ENCODE data around the gene RGS8.

DNA sequence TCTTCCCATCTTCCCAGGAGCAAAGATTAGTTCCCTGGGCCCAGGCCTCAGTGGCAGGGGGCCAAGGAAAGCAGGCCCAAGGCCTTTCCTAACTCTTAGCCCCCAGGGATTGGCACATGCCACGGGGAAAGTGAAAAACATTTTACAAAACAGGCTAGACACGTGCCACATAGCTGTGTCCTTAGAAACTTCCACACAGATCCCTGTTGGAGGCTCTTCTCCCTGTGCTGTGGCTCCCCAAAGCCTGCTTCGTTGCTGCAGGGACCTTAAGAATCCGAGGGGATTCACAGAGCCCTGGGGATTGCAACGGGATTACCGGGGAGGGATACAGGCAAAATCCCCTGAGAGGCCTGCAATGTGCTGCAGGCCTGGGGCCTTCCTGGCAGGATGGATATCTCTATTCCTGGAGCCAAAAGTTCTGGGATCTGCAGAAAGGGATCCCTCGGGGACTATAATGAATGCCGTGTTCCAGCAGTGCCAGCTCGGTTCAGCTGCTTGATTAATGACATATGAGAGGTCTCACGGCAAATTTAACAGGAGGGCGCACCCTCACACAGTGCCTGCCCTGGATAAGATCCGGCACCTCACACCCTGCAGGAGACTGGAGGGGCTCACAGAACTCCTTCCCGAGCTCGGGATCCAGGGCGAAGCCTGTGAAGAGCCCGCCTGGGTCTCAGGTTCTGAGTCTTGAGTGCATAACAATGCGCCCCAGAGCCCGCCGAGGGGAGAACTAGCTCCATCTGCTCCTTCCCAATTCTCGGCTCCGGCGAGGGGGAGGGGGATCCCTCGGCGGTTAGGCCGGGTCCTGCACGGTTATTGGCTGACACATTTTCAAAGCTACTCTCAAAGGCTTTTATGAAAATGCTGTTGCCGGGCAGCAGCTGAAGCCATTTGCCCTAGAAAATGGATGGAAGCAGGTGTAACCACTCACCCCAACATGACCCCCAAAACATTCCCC is 15.3 kb upstream of the RGS8 start:
- TF ChIP-seq TAF1 (IDR thresholded peaks at IDR 0.05; ENCODE audit: borderline replicate concordance, low read depth, low read length) (no peak), POLR2AphosphoS5 (IDR thresholded peaks at IDR 0.05; ENCODE audit: low read depth, low read length) (no peak)

All from GM12892 (cell line).